HS-27A (cell line): ENCODE data around the gene PSPH.
"Not testable (repeated sequence)": the region's sequence is repeated elsewhere in the genome, so short reads cannot be mapped to it uniquely, and the experiment has no call there.

ENCODE experiments used
- DNase-seq: peaks from one replicate; pipeline ENCODE4 v3.0.0-alpha.2; 2012; ENCODE audit warnings: low read depth, missing footprints

PSPH gene

DNA sequence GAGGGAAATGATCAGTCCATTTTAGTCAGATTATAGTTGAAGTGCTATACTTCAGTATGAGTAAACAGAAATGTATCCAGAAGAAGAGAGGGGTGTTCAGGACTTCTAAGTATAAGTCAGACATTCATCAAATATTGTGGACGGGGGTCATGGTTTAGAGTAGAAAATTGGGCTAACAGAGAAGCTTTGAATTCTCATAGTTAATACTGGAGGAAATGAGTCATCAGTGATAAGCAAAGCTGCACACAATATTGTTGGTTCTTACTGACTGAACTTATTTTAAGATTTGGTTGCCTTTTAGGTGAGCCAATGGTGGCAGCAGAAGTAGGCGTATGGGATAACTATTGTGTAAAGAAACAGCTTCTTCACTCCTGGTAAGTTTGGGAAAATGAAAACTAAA is 11.1 kb upstream of the PSPH start:
- peak; percentile 78 for DNase-seq

GRCh38 chr7:56053993-56054392 is 2.7 kb upstream of the PSPH start:
- DNase-seq: no peak

GRCh38 chr7:56053379-56053778 is 2.1 kb upstream of the PSPH start:
- no peak for DNase-seq

GRCh38 chr7:56051053-56051338 is 248 bp downstream of the PSPH start:
- DNase-seq: no peak

DNA sequence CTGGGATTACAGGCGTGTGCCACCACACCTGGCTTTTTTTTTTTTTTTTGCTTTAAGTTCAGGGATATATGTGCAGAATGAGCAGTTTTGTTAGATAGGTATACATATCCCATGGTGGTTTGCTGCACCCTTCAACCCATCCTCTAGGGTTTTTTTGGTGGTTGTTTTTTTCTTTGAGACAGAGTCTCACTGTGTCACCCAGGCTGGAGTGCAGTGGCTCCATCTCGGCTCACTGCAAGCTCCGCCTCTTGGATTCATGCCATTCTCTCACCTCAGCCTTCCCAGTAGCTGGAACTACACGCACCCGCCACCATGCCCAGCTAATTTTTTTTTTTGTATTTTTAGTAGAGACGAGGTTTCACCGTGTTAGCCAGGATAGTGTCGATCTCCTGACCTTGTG is 2.5 kb downstream of the PSPH start:
- DNase-seq: not testable (repeated sequence)

- DNase-seq: no peak
These were observed 3.0 kb downstream of the PSPH start for GRCh38 chr7:56048245-56048644.

GRCh38 chr7:56047446-56048116 is 3.7 kb downstream of the PSPH start:
- not testable (repeated sequence) for DNase-seq

- DNase-seq: no peak
These were observed 4.4 kb downstream of the PSPH start for GRCh38 chr7:56046721-56047445.

- not testable (repeated sequence) for DNase-seq
These were observed 5.5 kb downstream of the PSPH start for GRCh38 chr7:56045758-56046157.

DNA sequence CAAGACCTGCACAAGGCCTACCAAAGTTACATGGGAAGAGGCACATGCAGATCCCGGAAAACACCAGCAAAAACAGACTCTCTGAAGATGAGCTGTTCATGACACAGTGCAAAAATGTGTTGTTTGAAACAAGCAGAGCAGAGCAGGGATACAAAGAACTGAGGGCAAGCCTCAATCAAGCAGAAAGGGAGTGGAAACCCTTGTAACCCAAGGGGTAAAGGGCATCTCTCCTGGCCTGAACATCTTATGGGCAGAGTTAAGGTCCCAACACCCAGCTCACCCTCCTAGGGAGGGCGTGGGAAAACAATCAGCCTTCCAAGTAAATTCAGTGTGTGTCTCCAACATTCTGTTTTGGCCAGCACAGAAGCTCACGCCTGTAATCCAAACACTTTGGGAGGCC is 10.5 kb downstream of the PSPH start:
- DNase-seq: no peak

- no peak for DNase-seq
These were observed 17.4 kb downstream of the PSPH start for GRCh38 chr7:56033671-56034432.

- DNase-seq: not testable (repeated sequence)
These were observed 18.7 kb downstream of the PSPH start for GRCh38 chr7:56032578-56032977.

DNA sequence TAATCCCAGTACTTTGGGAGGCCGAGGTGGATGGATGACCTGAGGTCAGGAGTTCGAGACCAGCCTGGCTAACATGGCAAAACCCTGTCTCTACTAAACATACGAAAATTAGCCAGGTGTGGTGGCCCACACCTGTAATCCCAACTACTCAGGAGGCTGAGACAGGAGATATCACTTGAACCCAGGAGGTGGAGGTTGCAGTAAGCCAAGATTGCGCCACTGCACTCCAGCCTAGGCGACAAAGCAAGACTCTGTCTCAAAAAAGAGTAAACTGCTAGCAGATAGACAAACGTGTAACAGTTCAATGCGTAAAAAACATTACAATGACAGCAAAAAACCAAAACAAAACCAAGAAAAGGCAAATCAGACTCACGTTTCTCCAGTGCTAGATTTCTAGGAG is 19.7 kb downstream of the PSPH start:
- not testable (repeated sequence) for DNase-seq

- DNase-seq: no peak
These were observed 20.9 kb downstream of the PSPH start for GRCh38 chr7:56030340-56030739.

GRCh38 chr7:56028942-56029630 is 22.2 kb downstream of the PSPH start:
- no peak for DNase-seq

- no peak for DNase-seq
These were observed 24.7 kb downstream of the PSPH start for GRCh38 chr7:56026538-56026937.

- DNase-seq: no peak
These were observed 27.7 kb downstream of the PSPH start for GRCh38 chr7:56023500-56023899.

- no peak for DNase-seq
These were observed 31.7 kb downstream of the PSPH start for GRCh38 chr7:56019501-56019900.

GRCh38 chr7:56017015-56017414 is 34.2 kb downstream of the PSPH start:
- not testable (repeated sequence) for DNase-seq

DNA sequence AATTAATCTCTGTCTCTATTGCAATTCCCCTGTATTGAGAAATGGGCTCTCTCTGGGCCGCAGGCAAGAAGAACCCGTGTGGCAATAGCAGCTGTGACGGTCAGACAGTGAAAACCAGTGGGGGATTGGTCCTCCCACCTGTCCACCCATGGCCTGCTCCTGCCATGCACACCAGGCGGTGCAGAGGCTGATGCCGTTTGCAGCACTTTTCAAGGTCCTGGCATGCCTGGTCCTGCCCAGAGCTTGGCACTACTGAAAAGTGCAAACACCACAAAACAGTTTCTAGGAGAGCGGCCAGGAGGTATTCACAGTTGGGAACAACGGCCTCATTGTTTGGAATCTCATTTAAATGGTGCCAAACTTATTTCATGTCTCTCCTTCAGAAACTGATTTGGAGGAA is 41.5 kb downstream of the PSPH start:
- no peak for DNase-seq

DNA sequence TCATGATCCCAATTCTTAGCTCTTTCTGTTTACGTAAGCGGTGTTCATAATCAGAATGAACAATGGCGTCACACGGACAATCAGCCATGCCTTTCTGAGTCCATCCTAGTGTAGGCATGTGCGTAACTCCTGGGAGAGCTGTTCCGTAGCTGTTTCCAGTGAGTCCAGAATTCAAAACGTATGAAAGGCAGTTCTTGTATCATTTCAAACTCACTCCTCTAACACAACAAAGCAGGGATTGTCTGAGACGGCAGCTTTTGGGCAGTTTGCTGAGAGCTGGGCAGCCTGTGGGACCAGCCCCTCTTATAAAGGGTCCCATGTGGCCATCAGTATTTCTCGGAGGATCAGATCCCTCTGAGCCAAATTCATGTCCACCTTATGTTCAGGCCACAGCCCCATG is 43.4 kb downstream of the PSPH start:
- DNase-seq: no peak

- DNase-seq: no peak
These were observed 44.0 kb downstream of the PSPH start for GRCh38 chr7:56007167-56007652.
